SK-N-SH (cell line): ENCODE measurements around the gene NALCN.

Source experiments
- CTCF ChIP-seq: fragments of 200-600 bp; sonication (generic); IDR thresholded peaks from 2 replicates; pipeline ENCODE4 v1.6.1; 2017; ENCODE audit warnings: antibody characterized with exemption, mild to moderate bottlenecking, moderate library complexity
- GABPA ChIP-seq: IDR thresholded peaks from 2 replicates; pipeline ENCODE4 v1.4.0; 2012; ENCODE audit warnings: low read depth, mild to moderate bottlenecking
- NFIC ChIP-seq: IDR thresholded peaks from 2 replicates; pipeline ENCODE4 v1.4.0; 2012; ENCODE audit warnings: borderline replicate concordance
- POLR2AphosphoS5 ChIP-seq: IDR thresholded peaks from 2 replicates; pipeline ENCODE4 v1.6.1; 2012; ENCODE audit warnings: low read depth, low read length
- REST ChIP-seq: IDR thresholded peaks from 2 replicates; pipeline ENCODE4 v1.6.1; 2012; ENCODE audit warnings: mild to moderate bottlenecking, low read depth, low read length, moderate library complexity
- USF2 ChIP-seq: fragments of 150-350 bp; IDR thresholded peaks from 2 replicates; pipeline ENCODE4 v1.6.1; 2017; ENCODE audit warnings: antibody characterized with exemption, low read length, low read depth, borderline replicate concordance
- YY1 ChIP-seq: IDR thresholded peaks from 2 replicates; pipeline ENCODE4 v1.4.0; 2012; ENCODE audit warnings: low read depth, mild to moderate bottlenecking

- TF ChIP-seq CTCF = peak; percentile 7; the same call in 1 of the 2 replicates
- no peak for TF ChIP-seq REST
- TF ChIP-seq NFIC = no peak
- TF ChIP-seq YY1 = no peak
- no peak for TF ChIP-seq POLR2AphosphoS5
- no peak for TF ChIP-seq USF2
- TF ChIP-seq GABPA = no peak
Measured at GRCh38 chr13:101433895-101434294, 17.6 kb upstream of the NALCN start.
